ENCODE results near the gene RPL10L.

The RPL10L gene

GRCh38 chr14:46651526-46652144 is at the start of gene RPL10L:
TSS of gene RPL10L (minus strand) at chr14:46651781. CDS start at chr14:46651736, 45 bp downstream.
- DNase-seq (ENCODE audit: low read depth), result no peak

GRCh38 chr14:46691819-46692218 is 40.2 kb upstream of the RPL10L start:
- no peak for DNase-seq (ENCODE audit: low read depth)

GRCh38 chr14:46686652-46687051 is 35.1 kb upstream of the RPL10L start:
- no peak for DNase-seq (ENCODE audit: low read depth)

- DNase-seq (ENCODE audit: low read depth), result no peak
Observed at GRCh38 chr14:46672128-46672527, 20.5 kb upstream of the RPL10L start.

- no peak for DNase-seq (ENCODE audit: low read depth)
Observed at GRCh38 chr14:46663382-46663781, 11.8 kb upstream of the RPL10L start.

GRCh38 chr14:46661728-46662127 is 10.1 kb upstream of the RPL10L start:
- DNase-seq (ENCODE audit: low read depth), result no peak

- no peak for DNase-seq (ENCODE audit: low read depth)
Observed at GRCh38 chr14:46653031-46653755, 1.6 kb upstream of the RPL10L start.

GRCh38 chr14:46646796-46647195 is 4.8 kb downstream of the RPL10L start:
- DNase-seq (ENCODE audit: low read depth), result no peak

GRCh38 chr14:46626876-46627275 is 24.7 kb downstream of the RPL10L start:
- no peak for DNase-seq (ENCODE audit: low read depth)
